GM11168 (cell line): ENCODE results near the gene PIK3C3.
"Not testable (repeated sequence)": the region's sequence is repeated elsewhere in the genome, so short reads cannot be mapped to it uniquely, and the experiment has no call there.

Experiments
- in situ Hi-C: fragments of 300-500 bp; cut with MboI; formaldehyde crosslinking; loops from one replicate; pipeline ENCODE4 v1.12.0; 2022; ENCODE audit warnings: low sequenced_read_pairs; ENCODE audit not compliant: unreplicated experiment

PIK3C3 gene

DNA sequence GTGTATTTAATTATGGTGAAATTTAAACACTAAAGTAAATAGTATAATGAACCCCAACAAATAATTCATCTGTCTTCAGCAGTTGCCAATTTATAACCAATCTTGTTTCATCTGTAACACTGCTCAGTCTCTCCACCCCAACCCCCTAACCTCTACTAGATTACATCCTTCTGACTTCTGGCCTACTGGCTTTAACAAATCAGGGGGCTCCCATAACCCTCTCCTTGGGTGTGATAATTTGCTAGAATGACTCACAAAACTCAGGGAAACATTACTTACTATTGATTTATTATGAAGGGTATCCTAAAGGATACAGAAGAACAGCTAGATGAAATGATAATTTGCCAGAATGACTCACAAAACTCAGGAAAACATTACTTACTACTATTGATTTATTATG is 50.7 kb downstream of the PIK3C3 start:
- in situ Hi-C loops, result no loop called here

- in situ Hi-C loops, result not testable (repeated sequence)
Observed at GRCh38 chr18:42009457-42009856, 54.4 kb downstream of the PIK3C3 start.

DNA sequence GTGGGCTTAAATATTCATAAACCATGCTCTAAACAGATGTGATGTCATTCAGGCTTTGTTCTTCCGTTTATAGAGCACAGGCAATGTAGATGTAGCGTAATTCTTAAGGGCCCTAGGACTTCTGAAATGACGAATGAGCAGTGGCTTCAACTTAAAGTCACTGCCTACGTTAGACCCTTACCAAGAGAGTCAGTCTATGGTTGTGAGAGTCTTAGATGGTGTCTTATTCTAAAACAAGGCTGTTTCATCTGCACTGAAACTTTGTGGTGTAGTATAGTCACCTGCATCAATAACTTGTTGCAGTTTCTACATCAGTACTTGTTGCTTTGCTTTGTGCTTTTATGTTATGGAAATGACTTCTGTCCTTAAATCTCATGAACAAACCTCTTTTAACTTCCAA is 56.0 kb downstream of the PIK3C3 start:
- in situ Hi-C loops, result no loop called here

DNA sequence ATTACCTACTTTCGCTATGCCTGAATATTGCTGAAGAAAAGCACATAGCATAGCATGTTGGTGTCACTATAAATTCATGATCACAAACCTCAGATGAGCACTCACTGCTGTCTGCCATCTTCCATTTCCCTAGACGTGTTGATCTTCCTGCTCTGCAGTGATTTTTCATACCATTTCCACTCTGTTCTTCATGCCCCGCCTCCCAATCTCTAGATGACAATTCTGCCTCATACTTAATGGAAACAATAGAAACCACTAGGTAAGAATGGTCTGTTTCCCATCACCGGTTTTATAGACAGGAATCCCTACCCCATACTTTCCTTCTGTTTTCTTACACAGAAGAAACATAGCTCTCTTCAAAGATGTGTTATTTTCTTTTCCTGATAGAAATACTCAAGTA is 63.8 kb downstream of the PIK3C3 start:
- in situ Hi-C loops, result no loop called here

DNA sequence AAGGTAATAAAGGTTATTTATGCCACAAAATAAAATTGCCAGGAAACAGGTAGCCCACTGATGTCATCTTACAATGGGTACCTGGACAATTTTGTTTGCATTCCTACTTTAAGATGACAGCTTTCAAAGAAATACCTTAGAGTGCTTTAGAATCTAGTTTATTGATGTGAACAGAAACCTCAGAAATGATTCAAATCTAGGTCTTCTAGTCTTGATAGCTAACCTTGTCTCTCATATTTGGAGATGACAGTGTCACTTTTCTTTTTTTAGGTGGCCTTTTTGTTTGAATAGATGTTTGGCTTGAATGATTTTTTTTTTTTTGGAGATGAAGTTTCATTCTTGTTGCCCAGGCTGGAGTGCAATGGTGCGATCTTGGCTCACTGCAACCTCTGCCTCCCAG is 69.1 kb downstream of the PIK3C3 start:
- in situ Hi-C loops, result no loop called here

DNA sequence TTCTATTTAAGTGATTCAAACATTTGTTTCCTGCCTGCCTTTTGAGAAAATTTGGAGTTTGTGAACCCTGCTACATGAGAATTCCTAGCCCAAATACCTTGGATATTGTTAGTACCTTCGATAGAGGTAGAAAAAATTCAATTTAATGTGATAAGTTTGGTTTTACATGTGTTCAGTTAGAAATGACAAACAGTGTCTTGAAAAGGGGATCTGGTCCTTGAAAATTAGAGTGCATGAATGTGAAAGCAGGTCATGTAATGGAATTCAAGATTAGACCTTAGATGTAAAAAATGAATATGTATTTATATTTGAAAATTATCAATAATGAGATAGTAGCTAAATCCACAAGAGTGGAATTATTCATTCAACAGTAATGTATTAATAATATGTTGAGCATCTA is 70.5 kb downstream of the PIK3C3 start:
- in situ Hi-C loops, result no loop called here

DNA sequence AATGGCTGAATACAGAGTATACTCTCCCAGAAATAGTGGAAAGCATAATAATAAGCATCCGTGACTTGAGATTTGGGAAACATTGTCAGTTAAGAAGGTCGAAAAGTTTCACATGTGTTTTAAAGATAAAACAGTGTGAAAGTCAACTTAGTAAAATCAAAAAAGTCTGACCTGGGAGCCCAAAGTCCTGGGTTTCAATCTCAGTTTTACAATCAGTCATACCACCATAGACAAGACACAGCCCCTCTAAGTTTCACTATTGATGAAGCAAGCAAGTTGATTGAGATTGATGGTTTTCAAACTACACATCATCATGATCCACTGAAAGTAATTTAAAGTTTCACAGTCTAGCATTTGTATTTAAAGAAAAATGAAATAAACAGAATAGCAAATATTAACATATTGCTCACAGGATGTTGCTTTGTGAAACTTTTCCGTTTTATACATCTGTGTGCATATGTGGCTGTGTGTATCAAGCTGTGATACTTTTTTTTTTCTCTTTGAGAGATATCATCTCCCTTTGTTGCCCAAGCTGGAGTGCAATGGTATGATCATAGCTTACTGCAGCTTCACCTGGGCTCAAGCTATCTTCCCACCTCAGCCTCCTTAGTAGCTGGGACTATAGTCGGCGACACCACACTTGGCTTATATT is 71.1 kb downstream of the PIK3C3 start:
- in situ Hi-C loops, result no loop called here

DNA sequence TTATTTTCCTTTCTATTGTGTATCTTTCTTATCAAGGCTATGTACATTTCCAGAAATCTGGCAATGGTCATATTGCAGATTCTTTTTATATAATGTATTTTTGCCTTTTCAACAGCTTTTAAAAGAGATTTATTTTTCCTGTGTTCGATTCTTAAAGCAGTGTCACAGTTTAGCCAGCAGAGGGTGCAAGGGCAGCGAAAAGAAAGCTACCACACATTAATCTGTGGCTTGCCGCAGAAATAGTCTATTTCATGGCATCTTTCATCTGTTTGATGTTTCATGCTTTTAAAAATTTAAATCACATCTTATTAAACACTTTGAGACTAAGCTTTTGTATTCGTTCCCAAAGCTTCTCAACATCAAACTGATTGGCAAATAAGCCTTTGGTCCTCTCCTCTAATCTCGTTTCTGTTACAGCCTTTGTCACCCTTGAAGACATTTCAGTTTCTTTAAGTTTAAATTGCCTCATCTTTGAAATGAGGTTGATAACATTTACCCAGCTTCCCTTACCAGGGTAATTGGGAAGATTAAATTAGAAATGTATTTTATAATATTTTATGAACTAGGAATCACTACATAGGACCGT is 73.3 kb downstream of the PIK3C3 start:
- in situ Hi-C loops, result no loop called here

DNA sequence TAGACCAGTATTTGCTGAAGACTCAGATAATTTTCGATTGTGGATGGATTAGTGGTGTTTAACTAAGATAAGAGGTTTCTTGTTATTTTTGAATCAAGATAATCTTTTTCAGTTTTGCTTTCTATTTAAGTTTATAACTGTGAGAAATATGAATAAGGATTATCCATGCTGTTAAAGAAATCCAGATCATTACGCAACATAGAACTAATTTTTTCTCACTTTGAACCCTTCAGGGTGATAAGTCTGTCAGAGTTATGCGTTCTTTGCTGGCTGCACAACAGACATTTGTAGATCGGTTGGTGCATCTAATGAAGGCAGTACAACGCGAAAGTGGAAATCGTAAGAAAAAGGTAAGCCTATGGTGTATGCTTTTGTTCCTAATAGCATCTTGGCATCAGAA is 74.1 kb downstream of the PIK3C3 start:
- in situ Hi-C loops, result no loop called here

- in situ Hi-C loops, result no loop called here
Observed at GRCh38 chr18:42030586-42031182, 75.7 kb downstream of the PIK3C3 start.

DNA sequence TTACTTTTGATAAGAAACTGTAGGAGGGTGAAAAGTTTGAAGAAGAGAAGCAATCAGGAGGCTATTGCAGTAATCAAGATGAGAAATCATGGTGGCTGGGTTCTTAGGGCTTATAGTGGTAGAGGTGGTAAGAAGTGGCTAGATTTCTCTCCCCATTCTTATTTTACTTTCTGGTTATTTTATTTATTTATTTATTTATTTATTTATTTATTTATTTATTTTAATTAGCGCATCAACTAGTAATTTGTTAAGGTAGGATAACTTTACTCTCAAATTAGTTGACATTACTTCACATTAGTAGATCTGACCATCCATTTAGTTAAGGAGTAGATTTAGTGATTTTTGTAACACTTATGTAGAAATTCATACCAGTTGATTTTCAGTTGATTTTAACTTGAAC is 77.4 kb downstream of the PIK3C3 start:
- in situ Hi-C loops, result no loop called here

DNA sequence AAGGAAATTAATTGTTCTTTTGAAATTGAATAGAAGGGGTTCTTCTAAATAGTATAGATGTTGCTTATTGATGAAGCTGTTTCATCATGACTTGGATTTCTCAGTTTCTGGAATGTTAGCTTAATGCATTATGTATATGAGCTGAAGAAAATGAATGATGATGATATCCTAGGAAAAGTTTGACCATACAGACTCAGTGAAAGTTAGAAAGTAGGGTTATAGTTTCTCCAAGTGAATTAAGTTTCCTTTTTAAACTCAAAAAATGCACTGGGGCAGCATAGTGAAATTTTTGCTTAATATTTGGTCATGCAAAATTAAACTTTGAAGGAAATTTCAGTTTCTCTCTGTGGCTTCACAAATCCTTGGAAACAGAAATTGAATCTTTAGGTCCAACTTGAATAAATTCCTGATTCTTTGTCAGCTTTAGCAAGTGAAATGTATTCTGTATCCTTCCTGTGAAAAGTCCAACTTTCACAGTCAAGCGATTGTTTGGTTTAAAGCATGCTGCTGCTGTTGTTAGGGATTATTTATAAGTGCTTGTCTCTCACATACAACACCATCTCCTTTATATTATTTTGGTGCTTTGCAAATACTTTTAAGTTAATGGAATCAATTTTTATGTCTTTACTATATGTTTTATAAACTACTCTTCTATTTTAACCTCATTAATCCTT is 78.2 kb downstream of the PIK3C3 start:
- in situ Hi-C loops, result no loop called here

- in situ Hi-C loops, result no loop called here
Observed at GRCh38 chr18:42038936-42039335, 83.9 kb downstream of the PIK3C3 start.

DNA sequence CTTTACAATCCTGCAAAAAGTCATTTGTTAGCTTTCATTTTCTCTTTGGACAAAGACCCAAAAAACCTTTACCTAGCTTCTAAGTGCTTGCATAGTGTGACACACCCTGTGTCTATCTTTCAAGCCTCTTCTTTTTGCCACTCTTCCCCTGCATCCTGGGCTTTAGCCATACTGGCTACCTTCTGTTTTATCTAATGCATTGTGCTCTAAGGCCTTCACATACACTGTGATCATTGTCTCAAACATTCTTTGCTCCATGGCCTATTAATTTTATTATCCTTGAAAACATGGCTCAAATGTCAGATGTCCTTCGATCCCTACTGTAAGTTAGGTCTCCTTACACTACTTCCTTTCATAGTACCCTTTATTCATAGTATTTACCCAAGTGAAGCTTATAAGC is 84.4 kb downstream of the PIK3C3 start:
- in situ Hi-C loops, result no loop called here

DNA sequence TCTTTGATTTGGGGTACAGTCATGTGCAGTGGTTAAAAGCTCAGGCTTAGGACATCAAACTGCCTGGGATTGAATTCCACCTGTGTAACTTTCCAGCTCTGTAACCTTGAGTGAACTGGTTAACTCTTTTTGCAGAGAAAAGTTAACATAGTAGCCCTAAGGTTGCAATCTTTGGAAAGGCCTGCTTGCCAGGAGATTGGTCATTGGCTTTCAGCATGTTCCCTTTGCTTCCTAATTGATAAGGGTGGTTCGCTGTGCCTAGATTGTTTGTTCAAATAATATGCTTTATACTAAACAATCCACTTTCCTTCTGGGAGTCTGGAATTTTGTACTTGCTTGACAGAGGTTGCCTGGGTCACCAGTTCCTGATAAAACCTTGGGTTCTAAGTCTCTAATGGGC is 86.8 kb downstream of the PIK3C3 start:
- in situ Hi-C loops, result no loop called here

DNA sequence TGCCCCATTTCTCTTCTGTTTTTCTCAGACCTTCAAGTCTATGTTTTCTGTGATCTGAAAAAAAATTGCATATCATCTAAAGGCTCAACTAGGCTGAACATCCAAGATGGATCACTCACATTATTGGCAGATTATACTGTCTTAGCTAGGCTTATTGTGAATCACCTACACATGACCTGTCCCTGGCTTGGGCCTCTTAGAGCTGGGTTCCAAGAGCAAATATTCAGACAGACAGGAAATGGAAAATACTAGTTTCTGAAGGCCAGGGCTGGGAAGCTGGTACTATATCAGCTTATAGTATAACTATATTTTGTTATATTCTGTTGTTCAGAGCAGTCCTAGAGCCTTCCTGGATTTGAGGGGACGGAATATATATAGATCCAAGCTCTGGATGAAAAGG is 90.3 kb downstream of the PIK3C3 start:
- in situ Hi-C loops, result no loop called here

- in situ Hi-C loops, result no loop called here
Observed at GRCh38 chr18:42047721-42048120, 92.7 kb downstream of the PIK3C3 start.

DNA sequence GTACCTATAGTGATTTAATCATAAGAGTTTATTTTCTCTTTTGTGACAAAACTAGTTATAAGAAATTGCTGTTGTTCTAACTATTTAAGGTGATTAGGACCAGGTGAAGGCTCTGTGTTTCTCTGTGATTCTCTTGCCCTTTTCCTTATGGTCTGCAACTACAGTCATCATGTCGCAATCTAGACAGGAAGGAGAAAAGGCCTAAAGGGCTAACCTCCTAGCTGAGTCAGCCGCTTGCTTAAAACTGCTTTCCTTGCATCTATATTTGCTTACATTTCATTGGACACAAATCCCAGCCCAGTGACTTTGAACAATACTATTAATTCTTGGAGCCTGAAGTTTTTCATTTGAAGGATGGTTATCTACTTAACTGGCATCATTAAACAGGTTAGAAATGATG is 93.1 kb downstream of the PIK3C3 start:
- in situ Hi-C loops, result no loop called here

- in situ Hi-C loops, result not testable (repeated sequence)
Observed at GRCh38 chr18:42049536-42049935, 94.5 kb downstream of the PIK3C3 start.

- in situ Hi-C loops, result no loop called here
Observed at GRCh38 chr18:42051411-42051810, 96.4 kb downstream of the PIK3C3 start.

DNA sequence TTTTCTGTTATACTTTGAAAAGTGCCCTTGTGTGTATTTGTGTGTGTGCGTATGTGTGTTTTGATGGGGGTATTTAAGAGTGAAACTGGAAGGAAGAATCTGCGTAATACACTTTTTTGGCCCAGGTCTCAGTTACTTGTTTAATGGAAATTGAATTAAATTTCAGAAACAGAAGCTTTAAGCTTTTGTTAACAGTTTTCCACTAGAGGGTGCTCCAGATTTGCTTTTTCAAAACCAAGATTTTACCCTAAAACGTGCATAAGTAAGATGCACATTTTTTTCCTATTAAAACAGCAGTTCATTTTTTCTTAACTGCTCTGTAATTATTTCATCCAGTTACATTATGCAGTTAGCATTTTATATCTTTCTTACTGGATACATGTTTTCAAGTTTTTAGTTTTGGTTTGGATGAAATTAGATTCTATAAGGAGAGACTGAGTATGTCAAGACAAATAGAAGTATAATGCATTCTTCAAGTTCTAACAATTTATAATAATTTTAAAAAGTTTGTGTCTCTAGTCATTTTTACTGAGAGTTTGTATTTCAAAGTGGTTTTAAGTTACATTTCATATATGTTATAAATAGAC is 97.2 kb downstream of the PIK3C3 start:
- in situ Hi-C loops, result no loop called here
